PC-3 (cell line): ENCODE results near the gene TMEM178B.

Source experiments
- CTCF ChIP-seq: fragments of 300-600 bp; sonication (generic); conservative IDR thresholded peaks from 2 replicates; pipeline ENCODE4 v1.5.1; 2017; ENCODE audit warnings: antibody characterized with exemption, low read depth, mild to moderate bottlenecking, low read length
- EZH2 ChIP-seq: fragments of 300-600 bp; sonication (generic); IDR thresholded peaks from one replicate; pipeline ENCODE4 v1.6.1; 2017; ENCODE audit warnings: antibody characterized with exemption, mild to moderate bottlenecking, low read length; ENCODE audit not compliant: unreplicated experiment
- EZH2phosphoT487 ChIP-seq: fragments of 300-600 bp; sonication (generic); IDR thresholded peaks from 2 replicates; pipeline ENCODE4 v1.6.1; 2018; ENCODE audit warnings: mild to moderate bottlenecking, antibody characterized with exemption, low read length, borderline replicate concordance

- TF ChIP-seq EZH2phosphoT487 (no peak), CTCF (no peak), EZH2 (no peak)
Measured at GRCh38 chr7:141193066-141193465, 119.2 kb downstream of the TMEM178B start.
